Transverse colon (tissue), 4 donors: ENCODE data around the gene HELZ. TPM values are rescaled to one million over a fixed set of nuclear protein-coding genes. Genes with fewer than 3 reads are reported as not detected.

ENCODE experiments used
- DNase-seq: peaks from one replicate; pipeline ENCODE4 v3.0.0-alpha.2; 2019
- H3K27ac ChIP-seq, 4 donors: fragments of 200-600 bp; sonication (generic); 2 replicates each; pipeline ENCODE4 v1.5.1; 2016 to 2018; ENCODE audit warnings: inconsistent platforms in 4 of 4
- H3K27me3 ChIP-seq: fragments of 200-600 bp; sonication (generic); 2 replicates; pipeline ENCODE4 v1.5.1; 2017; ENCODE audit warnings: inconsistent platforms
- H3K36me3 ChIP-seq, 4 donors: fragments of 200-600 bp; sonication (generic); 2 replicates each; pipeline ENCODE4 v1.5.1; 2017 to 2019; ENCODE audit warnings: inconsistent platforms in 4 of 4
- H3K4me1 ChIP-seq, 4 donors: fragments of 200-600 bp; sonication (generic); 2 replicates each; pipeline ENCODE4 v1.5.1; 2017 to 2020; ENCODE audit warnings: inconsistent platforms in 4 of 4
- H3K4me3 ChIP-seq, 4 donors: fragments of 200-600 bp; sonication (generic); 1 replicate in 1 of 4; 2 replicates in 3 of 4; pipeline versions ENCODE4 v1.5.1 to v1.6.1; 2017 to 2019; ENCODE audit warnings: inconsistent platforms in 4 of 4
- H3K9me3 ChIP-seq, 2 donors: fragments of 200-600 bp; sonication (generic); 2 replicates each; pipeline ENCODE4 v1.5.1; 2017 to 2019; ENCODE audit warnings: inconsistent platforms in 2 of 2
- EP300 ChIP-seq: sonication (generic); formaldehyde crosslinking; IDR thresholded peaks from one replicate; pipeline ENCODE4 v1.6.1; 2017; ENCODE audit warnings: antibody characterized with exemption, low read depth
- POLR2A ChIP-seq: fragments of 450-650 bp; IDR thresholded peaks from one replicate; pipeline ENCODE4 v1.6.1; 2016; ENCODE audit warnings: antibody characterized with exemption, mild to moderate bottlenecking, moderate library complexity
- POLR2AphosphoS5 ChIP-seq, 3 donors: sonication (generic); formaldehyde crosslinking; IDR thresholded peaks; one replicate each; pipeline ENCODE4 v1.6.1; 2016; ENCODE audit warnings: antibody characterized with exemption in 3 of 3
- WGBS, 2 donors: methylation state at CpG; one replicate each; pipeline ENCODE4 v1.1.5; 2018; ENCODE audit warnings: low coverage in 1 of 2; 5-methylcytosine and 5-hydroxymethylcytosine counted together
- in situ Hi-C, 4 donors: fragments of 200-750 bp; cut with MboI; loops; one replicate each; pipeline versions ENCODE4 v1.15.0 to v1.15.1; 2017; ENCODE audit warnings: low sequenced_read_pairs in 3 of 4, low pct_ligation_motif_present in 1 of 4, low pct_unique_long_range_greater_than_20kb in 1 of 4
- intact Hi-C: fragments of 100-400 bp; cut with DNase I; formaldehyde crosslinking; loops from one replicate; pipeline ENCODE4 v1.15.1; 2023; ENCODE audit warnings: low total_unique reads
- total RNA-seq, 4 donors: library from RNA; depleted of rRNA; stranded (reverse); fragments of >200 nt; gene quantifications; one replicate each; pipeline ENCODE4 v1.1.0, GENCODE V29; 2016
- TF ChIP-seq, protein P1 (sequence below), 5 experiments: fragments of 200-600 bp in 3 of 5; fragments of 450-650 bp in 2 of 5; sonication (generic) in 3 of 5; IDR thresholded peaks; 1 replicate in 2 of 5; 2 replicates in 3 of 5; pipeline ENCODE4 v1.5.1; 2016 to 2017; ENCODE audit warnings: antibody characterized with exemption in 5 of 5, inconsistent platforms in 3 of 5, mild to moderate bottlenecking in 2 of 5, moderate library complexity in 1 of 5

HELZ gene
- total RNA-seq, 4 donors from 2014 or later = 31.8 to 126 (median 56.0) TPM

DNA sequence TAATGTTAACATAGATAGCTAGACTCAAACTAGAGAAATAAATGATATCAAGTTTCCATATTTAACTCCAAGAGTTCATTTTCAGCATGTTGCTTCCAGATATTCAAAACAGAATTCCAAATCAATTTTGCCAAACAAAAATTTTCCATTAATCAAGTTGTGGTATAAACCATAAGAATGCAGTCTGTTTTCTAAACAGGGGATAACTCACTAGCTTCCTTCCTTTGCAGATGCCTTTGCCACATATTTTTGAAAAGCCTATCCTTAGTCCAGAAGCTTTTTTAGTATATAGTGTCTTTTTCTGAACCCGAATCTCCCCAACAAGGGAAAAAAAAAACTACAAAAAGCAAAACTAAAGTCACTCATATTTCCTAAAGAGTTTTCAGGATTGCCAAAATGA lies 61.5 kb downstream of the HELZ start:
- no peaks in the 10 kb centered on the region for H3K9me3 ChIP-seq
- in situ Hi-C loops = no loop called here
- no peak overlapping the region for H3K27ac ChIP-seq
- WGBS, 2 donors = 82 to 91% methylated on average over 1 of the region's 1 CpG
- intact Hi-C loops = no loop called here
- peaks cover 0 to 23% (median 2%) of the 10 kb centered on the region in 4 donors for H3K36me3 ChIP-seq
- no peak for DNase-seq
- TF ChIP-seq POLR2AphosphoS5 (IDR thresholded peaks at IDR 0.05) (no peak), EP300 (no peak), POLR2A (no peak)
- TF ChIP-seq, protein P1, sequence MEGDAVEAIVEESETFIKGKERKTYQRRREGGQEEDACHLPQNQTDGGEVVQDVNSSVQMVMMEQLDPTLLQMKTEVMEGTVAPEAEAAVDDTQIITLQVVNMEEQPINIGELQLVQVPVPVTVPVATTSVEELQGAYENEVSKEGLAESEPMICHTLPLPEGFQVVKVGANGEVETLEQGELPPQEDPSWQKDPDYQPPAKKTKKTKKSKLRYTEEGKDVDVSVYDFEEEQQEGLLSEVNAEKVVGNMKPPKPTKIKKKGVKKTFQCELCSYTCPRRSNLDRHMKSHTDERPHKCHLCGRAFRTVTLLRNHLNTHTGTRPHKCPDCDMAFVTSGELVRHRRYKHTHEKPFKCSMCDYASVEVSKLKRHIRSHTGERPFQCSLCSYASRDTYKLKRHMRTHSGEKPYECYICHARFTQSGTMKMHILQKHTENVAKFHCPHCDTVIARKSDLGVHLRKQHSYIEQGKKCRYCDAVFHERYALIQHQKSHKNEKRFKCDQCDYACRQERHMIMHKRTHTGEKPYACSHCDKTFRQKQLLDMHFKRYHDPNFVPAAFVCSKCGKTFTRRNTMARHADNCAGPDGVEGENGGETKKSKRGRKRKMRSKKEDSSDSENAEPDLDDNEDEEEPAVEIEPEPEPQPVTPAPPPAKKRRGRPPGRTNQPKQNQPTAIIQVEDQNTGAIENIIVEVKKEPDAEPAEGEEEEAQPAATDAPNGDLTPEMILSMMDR (IDR thresholded peaks at IDR 0.05) = no peak
- no peak overlapping the region for H3K4me3 ChIP-seq
- H3K4me1 ChIP-seq = no peaks in the 10 kb centered on the region
- no peaks in the 10 kb centered on the region for H3K27me3 ChIP-seq

DNA sequence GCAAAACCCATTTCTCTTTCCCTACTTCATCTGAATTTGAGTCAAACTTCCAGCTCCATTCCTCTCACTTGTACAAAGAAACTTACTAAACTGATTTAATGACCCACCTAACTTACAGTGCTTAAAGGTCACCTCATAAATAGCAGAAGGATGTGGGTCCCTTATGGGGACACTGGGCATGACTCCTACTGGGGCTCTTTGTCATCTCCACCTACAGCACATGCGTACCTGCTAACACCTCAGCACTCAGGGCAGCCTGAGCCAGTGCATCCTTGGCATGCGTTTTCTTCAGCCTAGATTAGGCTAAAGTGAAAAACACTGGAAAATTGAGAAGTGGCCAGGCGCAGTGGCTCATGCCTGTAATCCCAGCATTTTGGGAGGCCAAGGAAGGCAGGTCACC lies 63.2 kb downstream of the HELZ start:
- H3K9me3 ChIP-seq = no peaks in the 10 kb centered on the region
- 80 to 98% methylated on average over 1 to 3 of the region's 3 CpGs for WGBS, 2 donors
- intact Hi-C loops (no loop called here), in situ Hi-C loops (no loop called here)
- no peak for DNase-seq
- no peaks in the 10 kb centered on the region for H3K27me3 ChIP-seq
- H3K4me3 ChIP-seq = no peak overlapping the region
- peaks cover 0 to 28% (median 0%) of the 10 kb centered on the region in 4 donors for H3K36me3 ChIP-seq
- H3K27ac ChIP-seq = no peak overlapping the region
- TF ChIP-seq POLR2A = no peak
- TF ChIP-seq, protein P1 (IDR thresholded peaks at IDR 0.05) = no peak
- no peak for TF ChIP-seq EP300
- TF ChIP-seq POLR2AphosphoS5 (IDR thresholded peaks at IDR 0.05) = no peak
- H3K4me1 ChIP-seq = no peaks in the 10 kb centered on the region

DNA sequence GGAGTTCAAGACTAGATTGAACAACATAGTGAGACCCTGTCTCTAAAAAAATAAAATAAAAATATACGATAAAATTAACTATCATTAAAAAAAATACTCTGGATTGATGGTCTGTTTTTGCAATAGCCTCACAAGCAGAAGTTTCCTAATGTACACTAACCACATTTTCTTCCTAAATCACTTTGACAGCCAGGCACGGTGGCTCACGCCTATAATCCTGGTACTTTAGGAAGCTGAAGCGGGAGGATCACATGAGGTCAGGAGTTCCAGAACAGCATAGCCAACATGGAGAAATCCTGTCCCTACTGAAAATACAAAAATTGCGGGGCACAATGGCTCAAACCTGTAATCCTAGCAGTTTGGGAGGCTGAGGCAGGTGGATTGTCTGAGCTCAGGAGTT lies 64.7 kb downstream of the HELZ start:
- Histone ChIP-seq H3K4me3 (no peak overlapping the region), H3K36me3 (peaks cover 0 to 27% (median 0%) of the 10 kb centered on the region in 4 donors), H3K9me3 (no peaks in the 10 kb centered on the region), H3K27me3 (no peaks in the 10 kb centered on the region), H3K4me1 (no peaks in the 10 kb centered on the region), H3K27ac (no peak overlapping the region)
- intact Hi-C loops (no loop called here), in situ Hi-C loops (no loop called here)
- DNase-seq = no peak
- TF ChIP-seq, protein P1 (IDR thresholded peaks at IDR 0.05) = no peak
- TF ChIP-seq POLR2AphosphoS5 (IDR thresholded peaks at IDR 0.05) (no peak), POLR2A (no peak), EP300 (no peak)
- WGBS, 2 donors = 40 to 78% methylated on average over 1 to 5 of the region's 5 CpGs

DNA sequence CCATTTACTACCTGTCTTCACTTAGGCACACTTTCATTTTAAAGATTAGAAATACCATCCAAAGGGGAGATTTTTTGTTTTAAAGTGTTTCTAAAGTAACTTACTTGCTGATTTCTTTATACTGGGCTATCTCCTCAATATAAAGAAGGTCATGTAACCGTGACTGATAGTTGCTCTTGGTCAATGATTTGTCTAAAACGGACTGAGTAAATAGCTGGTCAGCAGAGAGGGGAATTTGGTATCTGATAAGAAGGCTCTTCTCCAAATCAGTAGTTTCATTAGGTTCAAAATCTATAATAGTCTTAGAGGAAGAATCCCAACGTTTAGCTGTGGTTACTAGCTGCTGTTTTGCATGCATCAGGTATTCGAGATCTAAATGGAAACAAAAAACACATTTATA lies 66.4 kb downstream of the HELZ start:
- TF ChIP-seq EP300 (no peak), POLR2AphosphoS5 (IDR thresholded peaks at IDR 0.05) (no peak), POLR2A (no peak)
- TF ChIP-seq, protein P1 (IDR thresholded peaks at IDR 0.05) = no peak
- H3K4me3 ChIP-seq = no peak overlapping the region
- H3K27me3 ChIP-seq = no peaks in the 10 kb centered on the region
- WGBS, 2 donors = 87 to 88% methylated on average over 4 of the region's 4 CpGs
- in situ Hi-C loops = no loop called here
- no peak overlapping the region for H3K27ac ChIP-seq
- H3K4me1 ChIP-seq = no peaks in the 10 kb centered on the region
- DNase-seq = no peak
- H3K36me3 ChIP-seq = peaks cover 0 to 20% (median 0%) of the 10 kb centered on the region in 4 donors
- intact Hi-C loops = no loop called here
- H3K9me3 ChIP-seq = no peaks in the 10 kb centered on the region
